ENCODE results near the gene ILF2.
"Not testable (repeated sequence)": the region's sequence is repeated elsewhere in the genome, so short reads cannot be mapped to it uniquely, and the experiment has no call there.

The ILF2 gene

GRCh38 chr1:153679337-153680119 is 8.7 kb upstream of the ILF2 start:
- DNase-seq (ENCODE audit: low spot score): no peak

DNA sequence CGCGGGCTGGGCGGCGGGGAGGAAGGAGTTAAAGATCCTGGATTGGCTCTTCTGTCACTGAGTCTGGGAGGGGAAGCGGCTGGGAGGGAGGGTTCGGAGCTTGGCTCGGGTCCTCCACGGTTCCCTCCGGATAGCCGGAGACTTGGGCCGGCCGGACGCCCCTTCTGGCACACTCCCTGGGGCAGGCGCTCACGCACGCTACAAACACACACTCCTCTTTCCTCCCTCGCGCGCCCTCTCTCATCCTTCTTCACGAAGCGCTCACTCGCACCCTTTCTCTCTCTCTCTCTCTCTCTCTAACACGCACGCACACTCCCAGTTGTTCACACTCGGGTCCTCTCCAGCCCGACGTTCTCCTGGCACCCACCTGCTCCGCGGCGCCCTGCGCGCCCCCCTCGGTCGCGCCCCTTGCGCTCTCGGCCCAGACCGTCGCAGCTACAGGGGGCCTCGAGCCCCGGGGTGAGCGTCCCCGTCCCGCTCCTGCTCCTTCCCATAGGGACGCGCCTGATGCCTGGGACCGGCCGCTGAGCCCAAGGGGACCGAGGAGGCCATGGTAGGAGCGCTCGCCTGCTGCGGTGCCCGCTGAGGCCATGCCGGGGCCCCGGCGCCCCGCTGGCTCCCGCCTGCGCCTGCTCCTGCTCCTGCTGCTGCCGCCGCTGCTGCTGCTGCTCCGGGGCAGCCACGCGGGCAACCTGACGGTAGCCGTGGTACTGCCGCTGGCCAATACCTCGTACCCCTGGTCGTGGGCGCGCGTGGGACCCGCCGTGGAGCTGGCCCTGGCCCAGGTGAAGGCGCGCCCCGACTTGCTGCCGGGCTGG is 7.9 kb upstream of the ILF2 start, which contains the start of gene NPR1:
NPR1 (plus strand) TSS at position 170 of the 818 bp plus-strand sequence; CDS start at position 591, 421 bp downstream.
- DNase-seq (ENCODE audit: low spot score): no peak

- no peak for DNase-seq (ENCODE audit: low spot score)
Measured at GRCh38 chr1:153677718-153678518, 7.1 kb upstream of the ILF2 start.

- DNase-seq (ENCODE audit: low spot score): no peak
Measured at GRCh38 chr1:153673511-153673910, 2.7 kb upstream of the ILF2 start.

DNA sequence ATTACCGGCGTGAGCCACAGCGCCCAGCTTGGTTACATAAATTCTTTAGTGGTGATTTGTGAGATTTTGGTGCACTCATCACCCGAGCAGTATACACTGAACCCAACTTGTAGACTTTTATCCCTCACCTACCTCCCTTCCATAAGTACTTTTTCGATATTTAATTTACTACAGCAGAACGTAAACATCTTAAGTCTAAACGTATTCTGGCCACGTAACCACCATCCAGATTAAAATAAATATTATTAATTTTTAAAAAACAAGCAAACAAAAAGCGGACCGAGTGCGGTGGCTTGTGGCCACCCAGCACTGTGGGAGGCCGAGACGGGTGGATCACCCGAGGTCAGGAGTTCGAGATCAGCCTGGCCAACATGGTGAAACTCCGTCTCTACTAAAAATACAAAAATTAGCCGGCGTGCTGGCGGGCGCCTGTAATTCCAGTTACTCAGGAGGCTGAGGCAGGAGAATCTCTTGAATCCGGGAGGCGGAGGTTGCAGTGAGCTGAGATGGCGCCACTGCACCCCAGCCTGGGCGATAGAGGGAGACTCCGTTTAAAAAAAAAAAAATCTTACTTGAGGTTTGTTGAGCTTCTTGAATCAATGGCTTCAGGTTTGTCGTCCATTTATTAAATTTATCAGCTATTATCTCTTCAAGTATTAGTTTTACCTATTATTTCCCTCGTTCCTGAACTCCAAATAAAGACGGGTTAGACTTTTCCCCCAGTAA is 998 bp upstream of the ILF2 start:
- DNase-seq (ENCODE audit: low spot score): not testable (repeated sequence)

DNA sequence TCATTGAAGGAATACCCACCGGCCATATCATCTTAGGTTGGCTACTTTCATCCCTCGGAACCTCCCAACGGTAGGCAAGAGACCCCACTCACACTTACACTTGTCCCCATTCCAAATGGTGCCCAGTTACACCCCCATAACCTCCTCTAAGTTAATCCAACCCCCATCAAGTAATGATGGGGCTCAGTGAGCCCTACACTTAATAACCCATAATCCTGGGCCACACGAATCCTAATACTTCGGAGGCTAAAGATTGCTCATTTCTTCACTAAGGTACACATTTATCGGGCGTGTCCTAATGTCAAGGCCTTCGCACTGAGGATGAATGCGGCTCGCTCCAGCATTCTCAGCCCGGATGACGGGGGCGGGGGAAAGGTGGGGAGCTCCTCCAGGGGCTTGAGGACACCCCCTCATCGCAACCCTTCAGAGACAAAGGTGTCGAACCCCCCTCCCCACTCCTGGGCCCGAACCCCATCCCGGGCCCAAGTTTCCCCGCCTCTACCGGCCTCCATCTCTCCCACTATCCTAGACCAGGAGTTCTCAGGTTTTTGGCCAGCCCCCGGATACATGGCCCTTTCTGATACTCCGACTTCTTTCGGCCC is 435 bp downstream of the ILF2 start:
- no peak for DNase-seq (ENCODE audit: low spot score)

- DNase-seq (ENCODE audit: low spot score): no peak
Measured at GRCh38 chr1:153669606-153670005, 1.2 kb downstream of the ILF2 start.

DNA sequence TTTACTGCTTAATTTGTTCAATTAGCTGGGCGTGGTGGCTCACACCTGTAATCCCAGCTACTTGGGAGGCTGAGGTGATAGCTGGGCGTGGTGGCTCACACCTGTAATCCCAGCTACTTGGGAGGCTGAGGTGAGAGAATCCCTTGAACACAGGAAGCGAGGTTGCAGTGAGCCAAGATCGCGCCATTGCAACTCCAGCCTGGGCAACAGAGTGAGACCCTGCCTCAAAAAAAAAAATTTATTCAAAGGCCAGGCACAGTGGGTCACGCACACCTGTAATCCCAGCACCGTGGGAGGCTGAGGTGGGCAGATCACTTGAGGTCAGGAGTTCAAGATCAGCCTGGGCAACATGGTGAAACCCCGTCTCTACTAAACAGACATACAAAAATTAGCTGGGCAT is 2.1 kb downstream of the ILF2 start:
- not testable (repeated sequence) for DNase-seq (ENCODE audit: low spot score)

DNA sequence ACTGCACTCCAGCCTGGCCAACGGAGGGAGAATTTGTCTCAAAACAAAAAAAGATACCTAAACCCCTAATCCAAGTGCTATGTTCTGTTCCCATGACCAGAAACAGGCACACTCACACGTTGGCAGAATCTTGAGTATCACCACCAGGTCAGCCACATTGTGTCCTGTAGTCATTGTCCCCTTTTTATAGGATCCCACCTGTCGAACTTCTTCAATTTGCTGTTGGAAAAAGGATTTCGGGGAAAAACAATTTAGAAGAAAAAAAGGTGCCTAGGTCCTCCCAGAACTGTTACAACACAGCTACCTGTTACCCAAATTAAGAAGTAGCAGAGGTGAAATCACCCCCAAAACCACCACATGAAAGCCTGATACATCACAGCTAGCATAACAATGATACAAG is 3.4 kb downstream of the ILF2 start:
- DNase-seq (ENCODE audit: low spot score): no peak

- DNase-seq (ENCODE audit: low spot score): no peak
Measured at GRCh38 chr1:153663211-153663610, 7.6 kb downstream of the ILF2 start.

GRCh38 chr1:153662269-153662668 is 8.5 kb downstream of the ILF2 start:
- DNase-seq (ENCODE audit: low spot score): no peak

GRCh38 chr1:153661111-153661708 is 9.6 kb downstream of the ILF2 start:
- DNase-seq (ENCODE audit: low spot score): no peak

DNA sequence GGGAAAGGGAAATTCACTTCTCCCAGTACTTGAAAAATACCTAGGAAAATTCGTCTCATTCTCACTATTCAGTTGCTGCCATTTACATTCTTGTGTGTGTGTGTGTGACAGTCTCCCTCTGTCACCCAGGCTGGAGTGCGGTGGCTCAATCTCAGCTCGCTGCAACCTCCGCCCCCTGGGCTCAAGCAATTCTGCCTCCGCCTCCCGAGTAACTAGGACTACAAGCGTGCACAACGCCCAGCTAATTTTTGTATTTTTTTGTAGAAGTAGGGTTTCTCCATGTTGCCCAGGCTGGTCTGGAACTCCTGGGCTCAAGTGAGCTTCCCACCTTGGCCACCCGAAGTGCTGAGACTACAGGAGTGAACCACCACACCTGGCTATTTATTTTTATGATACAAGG is 11.1 kb downstream of the ILF2 start:
- no peak for DNase-seq (ENCODE audit: low spot score)

- DNase-seq (ENCODE audit: low spot score): no peak
Measured at GRCh38 chr1:153659175-153659534, 11.6 kb downstream of the ILF2 start.

GRCh38 chr1:153658400-153659174 is 12.2 kb downstream of the ILF2 start, which contains the start of gene SNAPIN:
TSS of gene SNAPIN (plus strand) at chr1:153658703. CDS start at chr1:153658744, 41 bp downstream.
- DNase-seq (ENCODE audit: low spot score): peak; percentile 90

DNA sequence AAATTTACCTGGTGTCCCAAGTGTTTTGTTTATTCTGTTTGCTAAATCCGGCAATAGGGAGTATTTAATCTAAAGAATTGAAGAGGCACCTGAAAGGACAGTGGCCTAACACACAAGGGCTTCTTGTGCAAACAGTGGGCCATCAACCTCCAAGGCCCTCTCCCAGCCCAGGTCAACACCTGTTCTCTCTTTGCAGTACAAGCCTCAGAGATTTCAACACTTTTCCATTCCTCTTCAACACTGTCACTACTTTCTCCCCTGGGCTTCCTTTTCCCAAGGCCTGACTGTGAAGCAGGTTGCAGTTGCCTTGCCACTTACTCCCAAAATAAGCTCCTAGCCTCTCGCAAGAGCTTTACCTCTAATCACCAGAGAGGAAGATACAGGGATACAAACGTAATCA is 15.5 kb downstream of the ILF2 start:
- DNase-seq (ENCODE audit: low spot score): no peak

- no peak for DNase-seq (ENCODE audit: low spot score)
Measured at GRCh38 chr1:153652805-153653500, 17.8 kb downstream of the ILF2 start.

- DNase-seq (ENCODE audit: low spot score): no peak
Measured at GRCh38 chr1:153651771-153652170, 19.0 kb downstream of the ILF2 start.

- DNase-seq (ENCODE audit: low spot score): peak; percentile 88
Measured at GRCh38 chr1:153649863-153650235, 20.9 kb downstream of the ILF2 start.

All from globus pallidus (tissue), 1 donor.